H1 (cell line): Measurements from ENCODE around the gene F2. TPM values are rescaled to one million over a fixed set of nuclear protein-coding genes. Genes with fewer than 3 reads are reported as not detected.

Source experiments
- CTCF ChIA-PET: fragments of 300-600 bp; sonication (Branson Sonifier 250); formaldehyde crosslinking; loops from one replicate; lab custom pipeline; 2021; ENCODE audit not compliant: partially characterized antibody; lab: Charles Lee
- POLR2A ChIA-PET: fragments of 300-600 bp; sonication (Branson Sonifier 250); formaldehyde crosslinking; loops from one replicate; lab custom pipeline; 2021; ENCODE audit warnings: inconsistent platforms; ENCODE audit not compliant: partially characterized antibody; lab: Charles Lee
- DNase-seq, 2 experiments: peaks; one replicate each; pipeline versions ENCODE4 v3.0.0 to v3.0.0-alpha.2; 2010 to 2022; ENCODE audit warnings: low spot score in 2 of 2, low read depth in 1 of 2, mixed read lengths in 1 of 2
- FAIRE-seq: peaks from 2 replicates; lab custom pipeline; 2011; peaks lifted over from hg19 to GRCh38; lab: Jason Lieb, UNC
- H2AFZ ChIP-seq: 2 replicates; pipeline ENCODE4 v1.8.1; 2012; ENCODE audit warnings: low read length, inconsistent platforms
- H2AK5ac ChIP-seq: 2 replicates; pipeline ENCODE4 v1.6.1; 2013; ENCODE audit warnings: low read depth, low read length
- H2BK120ac ChIP-seq: replicated peaks from 2 replicates; pipeline ENCODE3; 2013; ENCODE audit warnings: low read depth, low read length, inconsistent platforms
- H2BK12ac ChIP-seq: 2 replicates; pipeline ENCODE4 v1.6.1; 2013; ENCODE audit warnings: low read depth, low read length
- H2BK15ac ChIP-seq: 2 replicates; pipeline ENCODE4 v1.6.1; 2013; ENCODE audit warnings: low read length
- H2BK20ac ChIP-seq: 2 replicates; pipeline ENCODE4 v1.6.1; 2013; ENCODE audit warnings: low read length
- H2BK5ac ChIP-seq: 2 replicates; pipeline ENCODE4 v1.6.1; 2013; ENCODE audit warnings: low read depth, low read length
- H3K14ac ChIP-seq: 2 replicates; pipeline ENCODE4 v1.6.1; 2013; ENCODE audit warnings: inconsistent platforms; ENCODE audit not compliant: insufficient read length
- H3K18ac ChIP-seq: 2 replicates; pipeline ENCODE4 v1.6.1; 2013; ENCODE audit warnings: low read length; ENCODE audit errors: extremely low read depth
- H3K23ac ChIP-seq: 2 replicates; pipeline ENCODE4 v1.6.1; 2013; ENCODE audit warnings: inconsistent platforms; ENCODE audit not compliant: insufficient read length
- H3K23me2 ChIP-seq: 2 replicates; pipeline ENCODE4 v1.6.1; 2013; ENCODE audit warnings: low read depth, low read length
- H3K27ac ChIP-seq: 2 replicates; pipeline ENCODE4 v1.6.1; 2011; ENCODE audit warnings: low read depth, low read length, inconsistent platforms
- H3K27me3 ChIP-seq, 4 experiments: replicated peaks in 1 of 4; 1 replicate in 1 of 4; 2 replicates in 3 of 4; pipeline versions ENCODE4 v1.6.1 to v1.8.1; 2011 to 2013; ENCODE audit warnings: low read length in 3 of 4, mild to moderate bottlenecking in 3 of 4, inconsistent platforms in 2 of 4, mixed read lengths in 2 of 4, moderate library complexity in 1 of 4; ENCODE audit not compliant: control insufficient read depth in 3 of 4, insufficient read depth in 3 of 4; ENCODE audit errors: extremely low read depth in 1 of 4
- H3K36me3 ChIP-seq, 4 experiments: 2 replicates each; pipeline versions ENCODE4 v1.6.1 to v1.8.1; 2011 to 2013; ENCODE audit warnings: mild to moderate bottlenecking in 4 of 4, low read length in 3 of 4, moderate library complexity in 2 of 4, control low read depth in 1 of 4, inconsistent platforms in 1 of 4; ENCODE audit not compliant: insufficient read depth in 4 of 4, control insufficient read depth in 2 of 4
- H3K4ac ChIP-seq: replicated peaks from 2 replicates; pipeline ENCODE3; 2013; ENCODE audit warnings: low read length, low read depth, mixed read lengths, inconsistent platforms; ENCODE audit not compliant: insufficient read length
- H3K4me1 ChIP-seq, 4 experiments: replicated peaks in 1 of 4; 1 replicate in 1 of 4; 2 replicates in 3 of 4; pipeline versions ENCODE4 v1.6.1 to v1.8.1; 2011 to 2013; ENCODE audit warnings: low read length in 3 of 4, inconsistent platforms in 2 of 4, mixed read lengths in 1 of 4; ENCODE audit not compliant: insufficient read depth in 4 of 4, control insufficient read depth in 3 of 4
- H3K4me2 ChIP-seq, 2 experiments: 2 replicates each; pipeline versions ENCODE4 v1.6.1 to v1.8.1; 2011 to 2013; ENCODE audit warnings: low read depth in 2 of 2, low read length in 2 of 2, control low read depth in 1 of 2, inconsistent platforms in 1 of 2, mild to moderate bottlenecking in 1 of 2; ENCODE audit not compliant: insufficient read depth in 1 of 2
- H3K4me3 ChIP-seq, 4 experiments: fragments of 200-600, 300-600 bp in 1 of 4; sonication (generic), shearing (Covaris generic), sonication (Bioruptor Twin) in 1 of 4; 2 replicates each; pipeline versions ENCODE4 v1.5.1 to v1.8.1; 2011 to 2016; ENCODE audit warnings: low read length in 4 of 4, low read depth in 3 of 4, control low read depth in 2 of 4, inconsistent platforms in 2 of 4, mild to moderate bottlenecking in 2 of 4, mixed read lengths in 1 of 4, moderate library complexity in 1 of 4; ENCODE audit not compliant: insufficient read depth in 2 of 4; ENCODE audit errors: extremely low read depth in 1 of 4
- H3K56ac ChIP-seq: replicated peaks from 2 replicates; pipeline ENCODE3; 2013; ENCODE audit warnings: low read depth, mild to moderate bottlenecking, mixed read lengths, low read length, inconsistent platforms; ENCODE audit not compliant: insufficient read length
- H3K79me1 ChIP-seq: 2 replicates; pipeline ENCODE4 v1.6.1; 2013; ENCODE audit warnings: low read depth, low read length, control low read depth
- H3K79me2 ChIP-seq, 2 experiments: 2 replicates each; pipeline versions ENCODE4 v1.6.1 to v1.8.1; 2012 to 2013; ENCODE audit warnings: low read length in 2 of 2, mild to moderate bottlenecking in 2 of 2, inconsistent platforms in 1 of 2; ENCODE audit not compliant: insufficient read depth in 2 of 2, control insufficient read depth in 1 of 2
- H3K9ac ChIP-seq, 4 experiments: replicated peaks in 1 of 4; 1 replicate in 1 of 4; 2 replicates in 3 of 4; pipeline versions ENCODE4 v1.6.1 to v1.8.1; 2011 to 2013; ENCODE audit warnings: low read depth in 3 of 4, low read length in 3 of 4, control low read depth in 2 of 4, mild to moderate bottlenecking in 2 of 4, moderate library complexity in 2 of 4, inconsistent platforms in 1 of 4; ENCODE audit errors: extremely low read depth in 1 of 4
- H3K9me3 ChIP-seq, 2 experiments: 2 replicates each; pipeline versions ENCODE4 v1.6.1 to v1.8.1; 2012 to 2013; ENCODE audit warnings: mild to moderate bottlenecking in 2 of 2, moderate library complexity in 2 of 2, control low read depth in 1 of 2, inconsistent platforms in 1 of 2, low read depth in 1 of 2, low read length in 1 of 2, mixed read lengths in 1 of 2; ENCODE audit not compliant: insufficient read depth in 2 of 2
- H4K20me1 ChIP-seq, 2 experiments: replicated peaks in 1 of 2; 2 replicates each; pipeline versions ENCODE3 to v1.8.1; 2011 to 2013; ENCODE audit warnings: inconsistent platforms in 2 of 2, low read length in 2 of 2, mild to moderate bottlenecking in 1 of 2; ENCODE audit not compliant: insufficient read depth in 2 of 2, control insufficient read depth in 1 of 2
- H4K5ac ChIP-seq: 2 replicates; pipeline ENCODE4 v1.6.1; 2013; ENCODE audit warnings: low read length, low read depth, mixed read lengths, inconsistent platforms; ENCODE audit not compliant: insufficient read length
- H4K8ac ChIP-seq: 2 replicates; pipeline ENCODE4 v1.8.0; 2013; ENCODE audit warnings: mild to moderate bottlenecking, moderate library complexity, low read length, inconsistent platforms; ENCODE audit not compliant: insufficient read depth; ENCODE audit errors: extremely low read depth
- H4K91ac ChIP-seq: replicated peaks from 2 replicates; pipeline ENCODE3; 2013; ENCODE audit warnings: low read length, mixed read lengths, inconsistent platforms; ENCODE audit not compliant: insufficient read length
- WGBS, 2 experiments: shearing (Covaris generic) in 1 of 2; methylation state at CpG; one replicate each; pipeline versions ENCODE4 v1.1.6 to v1.1.7; 2013 to 2015; ENCODE audit warnings: low lambda C conversion rate in 2 of 2, mixed read lengths in 2 of 2, inconsistent platforms in 1 of 2, low coverage in 1 of 2, missing lambda C conversion rate in 1 of 2; ENCODE audit not compliant: insufficient replicate concordance in 2 of 2, insufficient coverage in 1 of 2, insufficient read length in 1 of 2; ENCODE audit errors: extremely low coverage in 1 of 2, missing lambda C conversion rate in 1 of 2; 5-methylcytosine and 5-hydroxymethylcytosine counted together
- polyA plus RNA-seq, 7 experiments: library from polyadenylated mRNA; depleted of rRNA in 3 of 7; stranded (reverse) in 5 of 7; unstranded in 2 of 7; fragments of >200 nt in 5 of 7; fragments of 200-250 nt in 2 of 7; gene quantifications; 1 replicate in 5 of 7; 2 replicates in 1 of 7; 4 replicates in 1 of 7; pipeline versions ENCODE4 v1.2.1 to v1.2.3, GENCODE V29; 2011 to 2013; ENCODE audit warnings: missing spikeins in 2 of 7, mixed read lengths in 2 of 7
- total RNA-seq: library from RNA; stranded (reverse); fragmentation: NEBNext Ultra II Directional; extraction: Animal tissue kit (Norgen Biotek cat#: 25700); gene quantifications from 2 replicates; pipeline ENCODE4 v1.2.1, GENCODE V29; 2021

Gene F2
- total and polyA plus RNA-seq, 2 of the 8 experiments (the other 6 are each of a cell fraction or from before 2014, with no cell fraction given): 0.11 TPM; not detected in 1

GRCh38 chr11:46677169-46677568 is 41.8 kb upstream of the F2 start:
- Histone ChIP-seq H2BK15ac (no peak overlapping the region), H3K23me2 (no peaks in the 10 kb centered on the region), H2AFZ (no peak overlapping the region), H3K18ac (no peak overlapping the region), H2BK120ac (no peak overlapping the region), H3K79me2 (no peaks in the 10 kb centered on the region), H3K4me1 (peaks cover 3 to 19% (median 7%) of the 10 kb centered on the region in 4 experiments), H3K79me1 (no peaks in the 10 kb centered on the region), H3K4me2 (no peak overlapping the region), H3K14ac (no peak overlapping the region), H3K4me3 (no peak overlapping the region), H4K8ac (peak overlapping the region; percentile 58; the same call in 1 of the 2 replicates), H2BK20ac (no peak overlapping the region), H4K91ac (no peak overlapping the region), H3K36me3 (peaks cover 2 to 22% (median 10%) of the 10 kb centered on the region in 4 experiments; a peak in 6 of 8 replicates), H3K4ac (no peak overlapping the region), H2AK5ac (no peak overlapping the region), H2BK5ac (no peak overlapping the region), H3K27me3 (no peaks in the 10 kb centered on the region), H3K27ac (no peak overlapping the region), H3K9me3 (no peaks in the 10 kb centered on the region), H3K9ac (no peak overlapping the region), H3K23ac (no peak overlapping the region), H3K56ac (no peak overlapping the region), H4K5ac (no peak overlapping the region), H4K20me1 (peaks cover 0 to 3% of the 10 kb centered on the region in 2 experiments), H2BK12ac (no peak overlapping the region)
- ChIA-PET CTCF (interaction anchor here (1.7 to 1.8 kb wide), 2 partner anchors 52 to 77 kb away, joined by 3 to 7 read pairs; no protein-coding TSS in a partner anchor), POLR2A (interaction anchor here (0.7 kb wide), 1 partner anchor 564 kb away, joined by 4 read pairs; no protein-coding TSS in a partner anchor)
- WGBS, 2 experiments: 91% methylated on average over 8 of the region's 8 CpGs; no CpG with 5 or more reads in 1 of the 2 experiments
- no peak for FAIRE-seq
- no peak for DNase-seq
